ENCODE measurements around the gene USP21.
A peak's percentile ranks its signal among the peaks of the same experiment; 100 is the strongest.
"Not testable (repeated sequence)": the region's sequence is repeated elsewhere in the genome, so short reads cannot be mapped to it uniquely, and the experiment has no call there.

Gene USP21

GRCh38 chr1:161159087-161159912 lies at the start of gene USP21:
TSS of gene USP21 (plus strand) at chr1:161159500. CDS start at chr1:161160641, 1,141 bp downstream.
- peak; percentile 84 for DNase-seq

- no peak for DNase-seq
Measured at GRCh38 chr1:161111117-161111516, 48.2 kb upstream of the USP21 start.

- DNase-seq, result peak; percentile 11
Measured at GRCh38 chr1:161111527-161111926, 47.8 kb upstream of the USP21 start.

GRCh38 chr1:161113915-161114314 lies 45.4 kb upstream of the USP21 start:
- no peak for DNase-seq

GRCh38 chr1:161114556-161114955 lies 44.7 kb upstream of the USP21 start:
- no peak for DNase-seq

GRCh38 chr1:161115132-161115711 lies 44.1 kb upstream of the USP21 start:
- no peak for DNase-seq

- not testable (repeated sequence) for DNase-seq
Measured at GRCh38 chr1:161115961-161116360, 43.3 kb upstream of the USP21 start.

- DNase-seq, result peak; percentile 75
Measured at GRCh38 chr1:161117759-161118581, 41.3 kb upstream of the USP21 start, which contains the start of the genes NIT1 and PFDN2. TSS of gene NIT1 (plus strand) at chr1:161118105. CDS start at chr1:161118177, 72 bp downstream. TSS of gene PFDN2 (minus strand) at chr1:161118037. CDS start at chr1:161118026, 11 bp downstream.

GRCh38 chr1:161119092-161119903 lies 40.0 kb upstream of the USP21 start:
- no peak for DNase-seq

GRCh38 chr1:161121042-161121650 lies 38.2 kb upstream of the USP21 start:
- no peak for DNase-seq

- DNase-seq, result no peak
Measured at GRCh38 chr1:161121834-161122233, 37.5 kb upstream of the USP21 start.

- DNase-seq, result no peak
Measured at GRCh38 chr1:161122967-161123366, 36.3 kb upstream of the USP21 start.

GRCh38 chr1:161127649-161128048 lies 31.7 kb upstream of the USP21 start:
- no peak for DNase-seq

- no peak for DNase-seq
Measured at GRCh38 chr1:161128591-161129420, 30.5 kb upstream of the USP21 start.

- DNase-seq, result no peak
Measured at GRCh38 chr1:161130266-161130665, 29.0 kb upstream of the USP21 start.

- DNase-seq, result no peak
Measured at GRCh38 chr1:161131523-161132409, 27.5 kb upstream of the USP21 start.

GRCh38 chr1:161132410-161133219 lies 26.7 kb upstream of the USP21 start, which contains the start of gene DEDD:
TSS of gene DEDD (minus strand) at chr1:161132667. CDS start at chr1:161124462, 8,205 bp downstream.
- DNase-seq, result peak; percentile 96

- no peak for DNase-seq
Measured at GRCh38 chr1:161133220-161133740, 26.0 kb upstream of the USP21 start.

GRCh38 chr1:161137881-161138280 lies 21.4 kb upstream of the USP21 start:
- DNase-seq, result no peak

Measured in GDM1 (cell line).